Panc1 (cell line): ENCODE data around the gene CHST9. TPM values are rescaled to one million over a fixed set of nuclear protein-coding genes. Genes with fewer than 3 reads are reported as not detected.

Source experiments
- ATAC-seq: fragments of 200-7000 bp; cut with Tn5 transposase; 2 replicates; pipeline ENCODE4 v1.9.1; 2020; ENCODE audit warnings: mild to moderate bottlenecking, moderate library complexity
- BruUV-seq: library from RNA; stranded (reverse); fragments of 400-500 nt; replicated peaks from 2 replicates; lab custom pipeline; 2021; lab: Mats Ljungman, UMichigan
- CTCF ChIA-PET: fragments of 300-600 bp; sonication (Branson Sonifier 250); formaldehyde crosslinking; loops from one replicate; lab custom pipeline; 2022; ENCODE audit warnings: antibody characterized with exemption; lab: Charles Lee
- POLR2A ChIA-PET: fragments of 300-600 bp; sonication (Branson Sonifier 250); formaldehyde crosslinking; loops from one replicate; lab custom pipeline; 2022; ENCODE audit warnings: antibody characterized with exemption; lab: Charles Lee
- DNase-seq: peaks from one replicate; pipeline ENCODE4 v3.0.0-alpha.2; 2010; ENCODE audit warnings: low read depth, low spot score
- H3K27ac ChIP-seq: 2 replicates; pipeline ENCODE4 v1.5.1; 2011; ENCODE audit warnings: mild to moderate bottlenecking, low read length, inconsistent platforms
- H3K27me3 ChIP-seq: fragments of 200-500 bp; sonication (Bioruptor generic); 2 replicates; pipeline ENCODE4 v1.6.0; 2014; ENCODE audit warnings: low read length, inconsistent platforms; ENCODE audit not compliant: control insufficient read depth, insufficient read depth
- H3K36me3 ChIP-seq: fragments of 200-500 bp; sonication (Bioruptor generic); 2 replicates; pipeline ENCODE4 v1.5.1; 2014; ENCODE audit warnings: inconsistent platforms, mild to moderate bottlenecking, low read length, moderate library complexity; ENCODE audit not compliant: control insufficient read depth, insufficient read depth
- H3K4me1 ChIP-seq: 2 replicates; pipeline ENCODE4 v1.5.1; 2011; ENCODE audit warnings: inconsistent platforms, mild to moderate bottlenecking, low read length, moderate library complexity; ENCODE audit not compliant: control insufficient read depth, insufficient read depth
- H3K4me3 ChIP-seq, 2 experiments: 2 replicates each; pipeline ENCODE4 v1.5.1; 2011 to 2012; ENCODE audit warnings: low read depth in 2 of 2, low read length in 2 of 2, mild to moderate bottlenecking in 2 of 2, inconsistent platforms in 1 of 2, moderate library complexity in 1 of 2
- H3K9me3 ChIP-seq: fragments of 200-500 bp; sonication (Bioruptor generic); 2 replicates; pipeline ENCODE4 v1.5.1; 2014; ENCODE audit warnings: low read depth, mild to moderate bottlenecking, inconsistent platforms, low read length, moderate library complexity; ENCODE audit not compliant: control insufficient read depth, insufficient read depth
- POLR2AphosphoS5 ChIP-seq: IDR thresholded peaks from 2 replicates; pipeline ENCODE4 v1.6.1; 2012; ENCODE audit warnings: mild to moderate bottlenecking, low read depth, low read length, moderate library complexity
- REST ChIP-seq, 2 experiments: IDR thresholded peaks; 2 replicates each; pipeline ENCODE4 v1.6.1; 2011 to 2012; ENCODE audit warnings: low read depth in 2 of 2, control low read depth in 1 of 2, low read length in 1 of 2, mild to moderate bottlenecking in 1 of 2, moderate library complexity in 1 of 2; ENCODE audit not compliant: insufficient read depth in 1 of 2
- SIN3A ChIP-seq: IDR thresholded peaks from 2 replicates; pipeline ENCODE4 v1.6.1; 2012; ENCODE audit warnings: low read depth, mild to moderate bottlenecking, low read length, moderate library complexity, borderline replicate concordance; ENCODE audit not compliant: insufficient read depth
- TCF7L2 ChIP-seq: IDR thresholded peaks from 2 replicates; pipeline ENCODE4 v1.6.1; 2011; ENCODE audit warnings: mild to moderate bottlenecking, low read depth, low read length, inconsistent platforms
- in situ Hi-C: cut with HindIII; loops from 2 replicates; pipeline ENCODE4 v1.10.0; 2016; ENCODE audit warnings: low sequenced_read_pairs, low pct_unique_long_range_greater_than_20kb
- intact Hi-C: fragments of 100-400 bp; cut with micrococcal nuclease; formaldehyde crosslinking; loops from one replicate; pipeline ENCODE4 v1.10.0; 2022; ENCODE audit not compliant: unreplicated experiment
- total RNA-seq: library from RNA; stranded (reverse); gene quantifications from one replicate; pipeline ENCODE4 v1.2.1, GENCODE V29; 2021; ENCODE audit not compliant: unreplicated experiment
- TF ChIP-seq, protein P1 (sequence below): fragments of 450-650 bp; IDR thresholded peaks from 2 replicates; pipeline ENCODE4 v1.5.1; 2017; ENCODE audit warnings: mild to moderate bottlenecking

The CHST9 gene
- total RNA-seq, 1 experiment from 2014 or later: 0.05 TPM

DNA sequence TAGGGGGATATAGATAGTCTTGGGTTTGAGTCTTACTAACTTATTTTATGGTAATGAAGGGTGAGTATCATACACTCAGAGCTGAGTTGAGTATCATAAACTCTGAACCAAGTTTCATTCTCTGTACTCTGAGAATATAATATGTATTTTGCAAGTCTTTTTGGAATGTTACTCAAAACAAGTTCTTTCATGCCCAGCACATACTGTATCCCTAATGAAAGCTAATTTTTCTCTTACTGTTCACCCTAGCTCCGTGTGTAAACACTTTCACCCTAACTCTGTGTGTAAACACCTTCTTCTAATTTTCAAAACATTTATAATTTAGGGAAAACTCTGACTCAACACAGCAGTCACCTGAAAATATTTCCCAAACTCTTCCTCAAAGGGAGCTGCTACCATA, 29.7 kb upstream of the CHST9 start:
- no peaks in the 10 kb centered on the region for H3K9me3 ChIP-seq
- BruUV-seq: no TSS peak
- no peaks in the 10 kb centered on the region for H3K27me3 ChIP-seq
- POLR2A ChIA-PET: no interaction called here
- no peak overlapping the region for H3K4me3 ChIP-seq
- no peaks in the 10 kb centered on the region for H3K36me3 ChIP-seq
- in situ Hi-C loops (no loop called here), intact Hi-C loops (no loop called here)
- ATAC-seq (no peak), DNase-seq (no peak)
- TF ChIP-seq SIN3A (no peak), POLR2AphosphoS5 (no peak), TCF7L2 (no peak), REST (IDR thresholded peaks at IDR 0.05; ENCODE audit: insufficient read depth in 1 of 2, low read depth in 2 of 2, low read length in 1 of 2) (no peak)
- TF ChIP-seq, protein P1, sequence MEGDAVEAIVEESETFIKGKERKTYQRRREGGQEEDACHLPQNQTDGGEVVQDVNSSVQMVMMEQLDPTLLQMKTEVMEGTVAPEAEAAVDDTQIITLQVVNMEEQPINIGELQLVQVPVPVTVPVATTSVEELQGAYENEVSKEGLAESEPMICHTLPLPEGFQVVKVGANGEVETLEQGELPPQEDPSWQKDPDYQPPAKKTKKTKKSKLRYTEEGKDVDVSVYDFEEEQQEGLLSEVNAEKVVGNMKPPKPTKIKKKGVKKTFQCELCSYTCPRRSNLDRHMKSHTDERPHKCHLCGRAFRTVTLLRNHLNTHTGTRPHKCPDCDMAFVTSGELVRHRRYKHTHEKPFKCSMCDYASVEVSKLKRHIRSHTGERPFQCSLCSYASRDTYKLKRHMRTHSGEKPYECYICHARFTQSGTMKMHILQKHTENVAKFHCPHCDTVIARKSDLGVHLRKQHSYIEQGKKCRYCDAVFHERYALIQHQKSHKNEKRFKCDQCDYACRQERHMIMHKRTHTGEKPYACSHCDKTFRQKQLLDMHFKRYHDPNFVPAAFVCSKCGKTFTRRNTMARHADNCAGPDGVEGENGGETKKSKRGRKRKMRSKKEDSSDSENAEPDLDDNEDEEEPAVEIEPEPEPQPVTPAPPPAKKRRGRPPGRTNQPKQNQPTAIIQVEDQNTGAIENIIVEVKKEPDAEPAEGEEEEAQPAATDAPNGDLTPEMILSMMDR: no peak
- no peak overlapping the region for H3K27ac ChIP-seq
- CTCF ChIA-PET: no interaction called here
- no peaks in the 10 kb centered on the region for H3K4me1 ChIP-seq

- BruUV-seq: no TSS peak
- no peak for ATAC-seq
- CTCF ChIA-PET: no interaction called here
These were observed 28.1 kb upstream of the CHST9 start for GRCh38 chr18:27213123-27213717.

More at GRCh38 chr18:27213123-27213717, 28.1 kb upstream of the CHST9 start:
- no peak for TF ChIP-seq TCF7L2
- TF ChIP-seq, protein P1: no peak
- TF ChIP-seq SIN3A: no peak
- no peak for TF ChIP-seq POLR2AphosphoS5
- TF ChIP-seq REST (IDR thresholded peaks at IDR 0.05; ENCODE audit: insufficient read depth in 1 of 2, low read depth in 2 of 2, low read length in 1 of 2): no peak
- Histone ChIP-seq H3K27ac (no peak overlapping the region), H3K9me3 (no peaks in the 10 kb centered on the region), H3K4me1 (no peaks in the 10 kb centered on the region), H3K36me3 (no peaks in the 10 kb centered on the region), H3K27me3 (no peaks in the 10 kb centered on the region), H3K4me3 (no peak overlapping the region)
- in situ Hi-C loops (no loop called here), intact Hi-C loops (no loop called here)
- POLR2A ChIA-PET: no interaction called here
- no peak for DNase-seq
